ENCODE data around the gene CFHR4.
"Not testable (repeated sequence)": the region's sequence is repeated elsewhere in the genome, so short reads cannot be mapped to it uniquely, and the experiment has no call there.

Gene CFHR4

GRCh38 chr1:196941474-196941873, 53.6 kb downstream of the CFHR4 start:
- DNase-seq (ENCODE audit: low spot score), result not testable (repeated sequence)

- DNase-seq (ENCODE audit: low spot score), result not testable (repeated sequence)
Observed at GRCh38 chr1:196943568-196943967, 55.7 kb downstream of the CFHR4 start, which contains the start of gene CFHR2. Gene CFHR2 (plus strand): TSS chr1:196943738. CDS start chr1:196943881, 143 bp downstream.

GRCh38 chr1:196951711-196952394, 64.0 kb downstream of the CFHR4 start:
- no peak for DNase-seq (ENCODE audit: low spot score)

GRCh38 chr1:196954778-196955177, 66.9 kb downstream of the CFHR4 start:
- no peak for DNase-seq (ENCODE audit: low spot score)

GRCh38 chr1:196955926-196956325, 68.1 kb downstream of the CFHR4 start:
- DNase-seq (ENCODE audit: low spot score), result no peak

- DNase-seq (ENCODE audit: low spot score), result no peak
Observed at GRCh38 chr1:196960854-196961253, 73.0 kb downstream of the CFHR4 start.

Data from kidney tubule cell (primary cell).